Stimulated activated CD4-positive, alpha-beta T cell treated with anti-CD3 and anti-CD28 coated beads, Interleukin-12 subunit alpha, Interleukin-12 subunit beta, amount 100 ng/mL, for 4 hours (primary cell): Measurements from ENCODE around the gene ZRANB3.
"Not testable (repeated sequence)": the region's sequence is repeated elsewhere in the genome, so short reads cannot be mapped to it uniquely, and the experiment has no call there.

ENCODE experiments used
- DNase-seq: peaks from one replicate; pipeline ENCODE4 v3.0.0-alpha.2; 2020

Gene ZRANB3

DNA sequence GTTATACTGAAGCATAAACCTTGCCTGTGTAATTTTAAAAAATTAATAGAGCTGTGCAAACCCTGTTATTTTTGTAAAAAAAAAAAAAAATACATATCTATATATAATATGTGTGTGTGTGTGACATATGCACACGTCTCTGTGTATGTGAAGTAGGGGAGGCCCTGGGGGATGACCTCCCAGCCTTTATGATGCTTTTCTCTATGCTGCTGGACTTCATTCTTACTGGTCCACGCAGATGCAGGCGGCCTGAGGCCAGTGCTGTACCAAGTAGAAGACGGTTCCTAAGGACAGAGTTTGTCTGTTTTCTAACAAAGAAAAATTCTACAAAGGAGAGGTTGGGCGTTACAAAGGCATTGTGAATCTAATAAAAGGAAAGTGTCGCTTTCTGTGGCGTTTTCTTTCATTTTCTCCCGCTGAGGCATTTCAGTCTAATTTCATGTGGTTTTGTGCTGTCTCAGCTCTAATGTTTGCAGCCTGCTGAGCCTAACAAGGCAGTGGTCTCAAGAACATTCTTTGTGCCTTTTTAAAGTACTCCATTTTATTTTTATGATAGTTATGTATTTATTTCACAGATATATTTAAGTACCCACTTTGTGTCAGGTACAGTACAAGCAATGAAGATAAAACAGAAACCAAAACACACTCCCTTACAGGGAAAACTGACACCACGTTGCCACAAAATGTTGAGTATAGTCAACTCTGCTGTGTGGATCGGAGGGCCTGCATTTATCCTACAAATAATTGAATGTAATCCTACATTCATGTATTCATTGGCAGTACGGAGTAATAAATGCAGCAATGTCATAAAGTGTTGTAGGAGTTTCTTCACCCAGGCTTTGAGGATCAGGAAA lies 360.9 kb downstream of the ZRANB3 start:
- DNase-seq, result no peak

DNA sequence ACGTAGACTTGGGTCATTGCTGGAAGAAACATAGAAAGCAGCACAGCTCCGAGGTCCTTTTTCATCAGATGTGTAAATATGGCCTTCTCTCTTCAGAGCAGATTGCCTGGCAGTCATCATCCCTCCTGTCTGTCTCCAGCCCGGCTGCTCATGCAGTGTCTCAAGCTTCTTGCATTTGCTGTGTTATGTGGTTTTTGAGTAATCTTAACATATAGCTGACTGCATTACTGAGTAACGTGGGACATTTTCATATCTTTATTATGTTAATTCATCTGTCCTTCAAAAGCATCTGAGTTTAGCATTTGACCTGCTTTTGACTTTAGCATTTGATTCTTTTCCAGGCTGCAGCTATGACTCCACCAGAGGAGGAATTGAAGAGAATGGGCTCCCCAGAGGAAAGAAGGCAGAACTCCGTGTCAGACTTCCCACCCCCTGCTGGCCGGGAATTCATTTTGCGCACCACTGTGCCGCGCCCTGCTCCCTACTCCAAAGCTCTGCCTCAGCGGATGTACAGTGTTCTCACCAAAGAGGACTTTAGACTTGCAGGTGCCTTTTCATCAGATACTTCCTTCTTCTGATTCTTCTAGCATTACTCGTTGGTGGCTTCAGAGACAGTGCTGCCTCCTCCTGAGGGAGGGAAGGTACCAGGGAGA lies 362.7 kb downstream of the ZRANB3 start:
- DNase-seq, result no peak

DNA sequence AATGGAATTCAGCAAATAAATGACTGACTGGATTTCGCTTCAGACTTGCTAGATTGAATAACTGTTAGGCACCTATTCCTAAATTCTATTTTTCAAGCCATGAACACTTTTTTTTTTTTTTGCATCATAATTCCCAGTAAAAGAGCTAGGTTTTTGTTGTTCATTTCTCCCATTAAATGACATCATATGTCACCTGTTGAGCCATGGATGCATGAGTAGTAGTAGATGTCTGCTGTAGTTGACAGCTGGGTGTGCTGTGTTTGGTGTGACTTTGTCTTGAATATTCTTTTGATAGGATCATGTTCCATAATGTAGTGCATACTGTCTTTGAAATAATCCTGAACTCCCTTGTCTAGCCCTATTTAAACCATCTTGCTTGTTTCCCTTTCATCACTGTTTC lies 363.7 kb downstream of the ZRANB3 start:
- DNase-seq, result no peak

DNA sequence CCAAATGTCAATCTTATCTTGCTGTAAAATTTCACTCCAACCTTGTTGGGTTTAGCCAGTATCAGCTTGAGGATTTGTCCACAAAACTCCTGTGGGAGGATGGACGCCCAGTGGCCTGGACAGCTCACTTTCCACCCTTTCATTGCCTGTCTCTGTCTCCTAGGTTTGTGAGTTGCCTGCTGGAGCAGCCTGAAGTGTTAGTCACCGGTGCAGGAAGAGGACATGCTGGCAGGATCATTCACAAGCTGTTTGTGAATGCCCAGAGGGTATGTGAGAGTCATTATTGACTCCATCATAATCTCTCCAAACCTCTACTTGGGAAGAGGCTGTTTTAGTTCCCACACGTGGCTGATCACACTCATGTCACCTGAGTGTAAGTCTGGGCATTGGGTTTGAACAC lies 366.6 kb downstream of the ZRANB3 start:
- no peak for DNase-seq

DNA sequence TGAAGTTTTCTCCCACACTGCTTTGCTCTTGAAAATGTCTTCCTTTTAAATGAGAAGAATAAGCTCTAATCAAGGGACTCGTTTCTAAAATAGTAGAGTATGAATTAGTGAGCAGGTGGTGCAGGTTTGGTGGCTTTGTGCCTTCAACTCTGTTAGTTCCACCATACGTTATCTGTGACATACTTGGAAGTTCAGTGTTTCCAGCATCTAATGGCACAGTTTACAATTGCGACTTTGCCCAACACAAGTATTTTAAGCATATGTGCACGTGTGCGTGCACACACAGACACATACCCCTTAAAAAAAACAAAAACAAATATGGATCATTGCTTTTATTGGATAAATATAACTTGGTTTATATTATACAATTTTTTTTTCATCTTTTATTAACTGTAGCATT lies 367.1 kb downstream of the ZRANB3 start:
- no peak for DNase-seq

DNA sequence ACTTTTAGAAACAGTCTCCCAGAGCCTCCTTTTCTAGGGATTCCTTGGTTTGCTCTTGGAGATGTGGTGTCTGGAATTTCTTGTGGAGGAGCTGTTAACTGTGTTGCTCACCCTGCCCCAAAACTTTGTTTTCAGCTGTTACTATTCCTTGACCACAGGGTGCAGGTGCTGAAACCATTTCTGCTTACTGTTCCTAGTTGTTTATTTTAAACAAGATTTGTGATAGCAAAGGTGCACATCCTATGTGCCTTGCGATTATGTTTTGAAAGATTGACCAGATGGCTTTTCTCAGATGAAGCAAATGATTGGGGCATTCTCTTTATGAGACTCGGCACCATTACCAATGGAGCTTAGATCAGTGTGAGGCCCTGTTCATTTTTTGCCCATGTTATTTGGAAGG lies 367.7 kb downstream of the ZRANB3 start:
- DNase-seq, result no peak

DNA sequence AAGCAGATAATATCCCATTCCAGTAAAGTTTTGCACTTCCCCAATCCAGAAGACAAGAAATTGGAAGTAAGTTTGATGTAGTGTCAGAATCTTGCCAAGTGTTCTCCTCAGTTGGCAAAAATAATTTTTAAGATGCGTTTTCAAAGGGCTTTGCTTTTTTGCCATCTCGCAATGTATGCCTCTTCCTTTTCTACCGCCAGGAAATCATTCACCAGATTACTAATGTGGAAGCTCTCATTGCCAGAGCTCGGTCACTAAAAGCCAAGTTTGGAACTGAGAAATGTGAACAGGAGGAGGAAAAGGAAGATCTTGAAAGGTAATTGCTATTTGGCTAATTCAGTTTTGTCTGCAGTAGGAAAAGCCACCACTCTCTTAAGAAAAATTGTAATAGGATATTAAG lies 368.2 kb downstream of the ZRANB3 start:
- DNase-seq, result no peak

DNA sequence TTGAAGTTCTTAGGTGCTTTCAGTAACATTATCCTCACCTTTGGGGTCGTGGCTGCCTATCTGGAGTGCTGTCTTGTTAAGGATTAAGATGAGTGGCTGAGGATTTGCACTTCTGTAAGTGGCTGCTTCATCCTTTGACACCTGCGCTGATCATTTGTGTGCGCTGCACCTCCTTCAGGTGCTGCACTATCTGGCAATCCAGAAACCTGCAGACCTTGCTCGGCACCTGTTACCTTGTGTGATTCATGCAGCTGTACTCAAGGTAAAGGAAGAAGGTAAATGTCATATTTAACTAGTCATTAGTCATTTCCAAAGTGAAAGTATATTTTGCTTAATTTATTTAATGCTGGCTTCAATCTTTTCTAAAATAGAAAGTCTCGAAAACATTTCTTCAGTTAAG lies 368.6 kb downstream of the ZRANB3 start:
- DNase-seq, result no peak

DNA sequence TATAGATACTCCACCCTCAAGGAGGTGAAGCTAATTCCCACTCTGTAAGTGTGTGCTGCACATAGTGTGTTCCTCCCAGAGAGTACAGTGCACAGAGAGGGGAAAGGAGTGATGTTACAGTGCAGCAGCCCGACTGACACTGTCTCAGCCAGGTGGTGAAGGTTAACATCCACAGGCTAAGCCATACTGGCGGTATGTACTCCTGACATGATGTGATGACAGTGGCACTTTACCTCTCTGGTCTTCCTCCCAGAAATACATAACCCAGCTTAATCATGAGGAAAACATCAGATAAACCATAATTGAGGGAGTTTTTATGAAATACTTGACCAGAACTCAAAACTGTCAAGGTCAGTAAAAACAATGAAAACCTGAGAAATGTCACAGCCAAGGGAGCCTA lies 371.8 kb downstream of the ZRANB3 start:
- no peak for DNase-seq

DNA sequence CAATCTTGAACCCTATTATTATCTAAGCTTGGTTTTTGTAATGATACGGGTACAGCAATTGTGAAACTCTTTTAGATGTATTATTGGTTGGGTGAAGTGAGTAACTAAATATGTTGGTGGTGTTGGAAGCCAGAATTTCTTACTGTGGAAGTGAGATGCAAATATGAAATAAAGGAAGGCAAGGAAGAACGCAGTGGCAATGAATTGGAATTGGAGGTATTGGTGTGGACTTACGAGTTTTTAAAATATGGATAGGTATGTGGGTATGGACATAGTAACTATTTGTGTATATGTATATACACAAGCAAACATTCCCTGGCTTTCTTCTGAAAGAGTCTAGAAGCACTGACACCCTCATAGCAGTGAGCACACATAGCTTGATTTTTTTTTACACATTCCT lies 373.2 kb downstream of the ZRANB3 start:
- DNase-seq, result no peak

DNA sequence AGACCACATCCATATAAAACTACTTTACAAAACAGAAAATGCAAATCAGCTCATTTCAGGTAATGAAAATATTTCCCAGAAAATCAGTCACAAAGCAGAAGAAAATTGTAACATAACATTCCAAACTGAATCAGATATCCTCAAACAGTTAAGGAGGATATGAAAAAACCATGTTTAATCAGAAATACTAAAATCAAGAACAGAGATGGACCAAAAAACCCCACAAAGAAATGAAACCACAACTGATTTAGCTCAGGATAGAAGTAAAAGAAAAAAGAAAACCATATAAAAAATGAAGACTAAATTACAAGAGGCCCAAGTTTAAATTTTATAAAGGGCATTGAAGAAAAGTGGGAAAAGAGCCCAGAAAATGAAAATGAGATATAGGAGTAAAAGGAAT lies 376.1 kb downstream of the ZRANB3 start:
- DNase-seq, result no peak

DNA sequence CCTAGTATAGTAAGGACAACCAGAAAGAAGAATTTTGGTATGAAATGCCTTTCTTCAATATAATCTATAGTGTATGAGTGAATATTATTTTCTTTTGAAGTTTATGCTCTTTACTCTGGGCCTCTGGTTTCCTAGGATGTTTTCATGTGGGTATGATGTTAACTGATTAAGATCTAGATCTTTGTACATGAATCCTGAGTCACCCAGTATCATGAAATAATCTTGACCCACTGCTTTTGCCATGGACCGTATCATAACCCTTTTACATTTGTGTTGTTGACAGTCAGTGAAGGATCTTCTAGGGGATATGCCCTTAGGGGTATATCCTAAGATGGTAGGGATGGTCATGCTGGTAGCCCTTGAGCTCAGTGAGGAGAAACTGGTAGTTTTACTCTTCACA lies 378.7 kb downstream of the ZRANB3 start:
- DNase-seq, result no peak

DNA sequence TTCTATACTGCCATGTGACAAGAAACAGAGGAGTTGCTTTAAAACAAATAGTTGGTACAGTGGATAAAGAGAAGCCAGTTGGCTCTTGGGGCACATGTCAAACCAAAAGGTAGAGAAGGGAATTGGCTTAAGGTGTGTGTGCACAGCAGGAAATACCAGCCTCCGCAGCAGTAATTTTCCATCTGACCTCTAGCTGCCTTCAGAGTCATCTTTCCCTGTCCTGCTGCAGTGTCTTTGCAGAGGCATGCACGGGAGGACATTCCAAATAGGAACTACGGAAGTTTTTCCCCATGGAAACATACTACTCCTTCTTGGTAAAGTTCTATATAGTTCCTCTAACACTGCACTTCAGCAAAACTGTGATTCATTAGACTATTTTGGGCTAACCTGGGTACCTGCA lies 379.4 kb downstream of the ZRANB3 start:
- DNase-seq, result no peak

DNA sequence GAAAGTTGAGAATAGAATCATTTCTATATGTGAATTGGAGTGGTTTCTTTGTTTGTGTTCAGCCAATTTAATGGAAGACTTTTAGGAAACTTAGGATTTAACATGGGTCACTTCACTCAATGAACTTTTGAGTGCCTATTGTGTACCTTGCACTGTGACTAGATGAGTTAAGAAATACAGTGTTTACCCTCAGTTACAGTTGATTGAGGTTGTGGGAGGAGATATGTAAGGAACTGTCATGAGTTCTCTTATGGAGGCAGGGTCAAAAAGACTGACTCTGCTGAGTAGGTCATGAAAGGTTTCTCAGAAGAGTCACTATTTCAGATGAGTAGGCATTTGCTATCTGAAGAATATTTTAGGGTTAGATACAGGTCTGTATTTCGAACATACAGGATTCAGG lies 380.3 kb downstream of the ZRANB3 start:
- no peak for DNase-seq

DNA sequence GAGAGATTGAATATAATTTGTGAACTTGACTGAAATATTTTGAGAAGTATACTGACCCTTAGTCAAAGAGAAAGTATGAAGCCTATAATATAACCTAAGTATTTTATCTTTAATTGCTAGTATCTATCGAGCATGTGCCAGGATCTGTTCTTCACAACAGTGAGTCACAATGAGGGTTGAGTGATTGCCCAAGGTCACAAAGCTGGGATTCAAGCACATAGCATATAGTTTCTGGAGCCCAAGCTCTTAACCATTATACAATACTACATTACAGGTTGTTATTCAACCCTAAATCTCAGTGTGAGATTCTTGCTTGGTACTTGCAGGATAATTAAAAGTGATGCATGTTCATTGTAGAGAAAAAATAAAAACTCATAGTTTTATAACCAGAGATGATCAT lies 381.8 kb downstream of the ZRANB3 start:
- DNase-seq, result no peak

DNA sequence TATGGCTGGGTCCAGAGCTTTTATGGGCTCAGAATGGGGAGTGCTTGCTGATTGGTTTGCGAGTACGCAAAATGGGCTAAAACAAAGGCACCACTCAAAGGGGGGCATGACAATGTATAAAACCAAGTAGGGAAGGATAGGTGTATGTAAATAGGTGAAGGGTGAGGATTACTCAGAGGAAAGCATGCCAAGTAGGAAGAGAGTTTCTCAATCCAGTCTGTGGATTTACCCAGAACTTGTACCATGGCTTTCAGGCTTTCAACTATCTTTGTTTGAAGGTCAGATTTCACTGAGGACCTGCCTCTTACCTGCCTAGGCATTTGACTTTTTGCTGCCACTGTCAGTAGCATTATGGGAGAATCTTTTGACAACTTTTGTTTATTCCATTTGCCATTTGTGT lies 386.7 kb downstream of the ZRANB3 start:
- no peak for DNase-seq

DNA sequence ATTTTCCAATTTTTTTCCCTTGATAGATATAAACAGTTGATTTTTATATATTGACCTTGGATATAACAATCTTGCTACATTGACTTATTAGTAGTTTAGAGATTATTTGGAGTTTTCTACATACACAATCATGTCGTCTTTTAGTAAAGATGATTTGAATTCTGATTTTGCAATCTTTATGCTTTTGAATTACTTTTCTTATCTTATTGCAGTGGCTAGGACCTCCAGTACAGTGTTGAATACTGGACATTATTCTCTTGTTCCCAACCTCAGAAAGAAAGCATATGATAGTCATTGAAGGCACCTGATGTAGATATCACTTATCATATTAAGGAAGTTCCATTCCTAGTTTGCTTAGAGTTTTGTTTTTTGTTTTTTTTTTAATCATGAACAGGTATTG lies 388.7 kb downstream of the ZRANB3 start:
- DNase-seq, result no peak

DNA sequence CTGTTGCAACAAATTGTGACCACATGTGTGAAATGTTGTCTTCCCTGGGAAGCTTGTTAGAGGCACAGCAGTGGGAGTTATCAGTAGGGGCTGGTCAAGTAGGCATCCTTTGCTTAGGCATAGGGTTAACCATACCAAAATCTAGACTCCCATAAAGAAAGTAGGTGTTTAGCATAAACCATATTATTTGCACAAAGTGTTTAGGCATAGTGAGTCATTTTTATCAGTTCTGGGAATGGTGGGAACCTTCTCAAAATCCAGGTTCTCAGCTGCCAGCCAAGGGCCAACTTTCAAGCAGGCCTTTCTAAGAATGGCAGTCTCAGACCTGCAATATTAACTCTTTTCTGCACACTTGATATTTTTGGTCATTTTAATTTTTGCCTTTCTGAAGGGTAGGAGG lies 390.4 kb downstream of the ZRANB3 start:
- DNase-seq, result no peak

DNA sequence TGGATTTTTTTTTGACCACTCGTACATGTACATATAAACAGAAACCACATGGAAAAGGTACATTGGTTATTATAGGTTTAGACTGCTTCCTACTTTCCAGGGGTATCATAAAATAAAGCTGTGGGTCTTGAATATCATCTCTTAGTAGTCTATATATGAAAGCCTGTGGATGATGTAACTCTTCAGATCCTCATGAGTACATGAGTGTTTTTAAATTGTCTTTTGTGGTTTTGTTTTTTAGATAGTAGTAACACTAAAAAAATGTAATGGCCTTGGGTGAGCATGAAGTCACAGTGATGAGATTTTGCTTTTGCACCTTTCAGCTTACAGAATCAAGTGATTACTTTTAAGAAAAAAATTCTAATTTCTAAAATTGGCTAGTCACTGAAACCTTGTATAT lies 398.7 kb downstream of the ZRANB3 start:
- no peak for DNase-seq

DNA sequence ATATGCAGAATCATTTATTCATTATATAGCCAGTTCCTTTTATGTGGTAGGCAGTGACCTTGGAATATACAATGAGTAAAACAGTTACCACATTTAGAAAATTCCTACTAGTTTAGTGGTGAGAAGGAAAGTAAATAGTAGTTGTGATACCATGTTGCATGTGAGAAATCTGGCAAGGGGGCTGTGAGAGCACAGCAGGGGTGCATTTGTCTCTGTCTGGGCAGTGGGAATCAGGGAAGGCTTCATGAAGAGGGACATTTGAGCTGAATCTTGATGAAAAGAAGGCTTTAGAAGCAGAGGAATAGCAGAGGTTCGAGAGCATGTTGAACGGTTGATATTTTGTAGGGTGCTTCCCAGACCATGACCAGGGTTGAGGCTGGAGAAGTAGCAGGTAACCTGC lies 400.3 kb downstream of the ZRANB3 start:
- DNase-seq, result no peak

DNA sequence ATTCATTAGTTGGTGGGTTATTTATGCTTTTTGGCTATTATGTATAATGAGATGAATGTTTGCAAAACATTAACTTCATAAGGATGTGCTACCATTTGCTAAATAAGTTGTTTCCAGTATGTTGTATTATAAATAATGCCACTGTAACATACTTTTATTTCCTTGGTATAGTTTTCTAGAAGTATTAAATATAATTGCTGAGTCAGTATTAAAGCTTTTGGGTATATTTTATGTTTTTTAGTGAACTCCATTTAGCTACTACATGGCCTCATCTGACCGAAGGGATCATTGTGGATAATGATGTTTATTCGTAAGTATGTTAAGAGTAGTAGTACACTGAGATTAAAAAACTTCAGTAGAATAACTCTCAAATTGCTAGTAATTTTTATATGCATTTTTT lies 405.1 kb downstream of the ZRANB3 start:
- DNase-seq, result no peak

DNA sequence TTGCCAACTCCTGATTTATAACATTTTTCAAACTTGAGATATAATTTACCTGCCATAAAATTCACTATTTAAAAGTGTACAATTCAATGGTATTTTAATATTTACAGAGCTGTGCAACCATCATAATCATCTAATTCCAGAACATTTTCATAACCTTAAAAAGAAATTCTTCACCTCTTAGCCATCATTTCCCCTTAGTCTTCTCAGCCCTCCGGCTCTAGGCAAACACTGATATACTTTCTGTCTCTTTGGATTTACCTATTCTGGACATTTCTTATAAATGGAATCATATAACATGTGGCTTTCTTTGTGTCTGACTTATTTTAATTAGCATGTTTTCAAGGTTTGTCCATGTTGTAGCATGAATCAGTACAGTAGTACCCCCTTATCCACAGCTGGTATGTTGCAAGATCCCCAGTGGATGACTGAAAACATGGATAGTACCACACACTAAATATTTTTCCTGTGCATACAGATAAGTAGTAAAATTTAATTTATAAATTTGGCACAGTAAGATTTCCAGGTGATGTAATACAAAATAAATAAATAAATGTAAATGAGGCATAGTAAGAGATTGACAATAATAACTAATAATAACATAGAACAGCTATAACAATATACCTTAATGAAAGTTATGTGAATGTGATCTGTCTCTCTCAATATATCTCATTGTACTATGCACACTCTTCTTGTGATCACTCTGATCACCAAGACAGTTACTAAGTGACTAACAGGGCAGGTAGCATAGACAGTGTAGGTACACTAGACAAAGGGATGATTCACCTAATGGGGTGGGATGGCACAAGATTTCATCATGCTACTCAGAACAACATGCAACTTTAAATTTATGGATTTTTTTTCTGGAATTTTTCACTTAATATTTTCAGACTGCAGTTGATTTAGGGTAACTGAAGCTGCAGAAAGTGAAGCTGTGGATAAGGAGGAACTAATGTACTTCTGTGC lies 405.8 kb downstream of the ZRANB3 start:
- no peak for DNase-seq

DNA sequence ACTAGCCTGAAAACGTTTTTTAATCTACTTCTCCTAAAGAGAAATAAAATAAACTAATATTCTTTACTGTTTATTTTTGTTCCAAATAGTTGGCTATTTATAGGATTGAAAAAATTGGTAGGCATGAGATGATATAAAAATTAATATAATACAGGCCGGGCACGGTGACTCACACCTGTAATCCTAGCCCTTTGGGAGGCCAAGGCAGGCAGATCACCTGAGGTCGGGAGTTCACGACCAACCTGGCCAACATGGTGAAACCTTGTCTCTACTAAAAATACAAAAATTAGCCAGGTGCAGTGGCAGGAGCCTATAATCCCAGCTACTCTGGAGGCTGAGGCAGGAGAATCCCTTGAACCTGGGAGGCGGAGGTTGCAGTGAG lies 409.4 kb downstream of the ZRANB3 start:
- DNase-seq, result not testable (repeated sequence)
